HCT116 (cell line): ENCODE data around the gene ACOT12. TPM values are rescaled to one million over a fixed set of nuclear protein-coding genes. Genes with fewer than 3 reads are reported as not detected.

ENCODE experiments used
- ATAC-seq: fragments of 200-7000 bp; cut with Tn5 transposase; 2 replicates; pipeline ENCODE4 v1.9.1; 2020; ENCODE audit warnings: mild to moderate bottlenecking, moderate library complexity
- BruUV-seq: library from RNA; stranded (reverse); fragments of 400-500 nt; replicated peaks from 2 replicates; lab custom pipeline; 2021; lab: Mats Ljungman, UMichigan
- CTCF ChIA-PET: fragments of 300-600 bp; sonication (Branson Sonifier 250); formaldehyde crosslinking; loops from one replicate; lab custom pipeline; 2021; ENCODE audit warnings: antibody characterized with exemption; lab: Charles Lee
- POLR2A ChIA-PET: fragments of 300-600, 350-600 bp; sonication (Branson Sonifier 250); formaldehyde crosslinking; loops from one replicate; lab custom pipeline; 2021; ENCODE audit warnings: antibody characterized with exemption; lab: Charles Lee
- RAD21 ChIA-PET, 2 experiments: fragments of 300-600 bp; sonication (Branson Sonifier 250); formaldehyde crosslinking; loops; one replicate each; lab custom pipeline; 2023; ENCODE audit warnings: low total read pairs in 2 of 2; ENCODE audit not compliant: uncharacterized antibody in 2 of 2, unreplicated experiment in 2 of 2, low non-redundant PET in 1 of 2; lab: Charles Lee
- DNase-seq: peaks from one replicate; pipeline ENCODE4 v3.0.0-alpha.2; 2010; ENCODE audit warnings: low read depth, low spot score
- H2AFZ ChIP-seq: fragments of 200-600 bp; shearing (Covaris generic), sonication (generic); 2 replicates; pipeline ENCODE4 v1.6.1; 2017; ENCODE audit warnings: low read depth, mixed run types, mixed read lengths, antibody characterized with exemption, low read length; ENCODE audit not compliant: poor library complexity, severe bottlenecking
- H3K27ac ChIP-seq: 2 replicates; pipeline ENCODE4 v1.5.1; 2012; ENCODE audit warnings: low read depth, low read length
- H3K27me3 ChIP-seq: fragments of 200-600 bp; sonication (generic); 2 replicates; pipeline ENCODE4 v1.6.1; 2016; ENCODE audit warnings: mixed run types, low read length, mixed read lengths; ENCODE audit not compliant: insufficient read depth
- H3K36me3 ChIP-seq, 2 experiments: fragments of 200-500 bp in 1 of 2; fragments of 200-600 bp in 1 of 2; sonication (Bioruptor generic) in 1 of 2; sonication (generic) in 1 of 2; 2 replicates each; pipeline versions ENCODE4 v1.5.1 to v1.6.1; 2014 to 2016; ENCODE audit warnings: low read length in 2 of 2, inconsistent platforms in 1 of 2, mixed read lengths in 1 of 2, mixed run types in 1 of 2; ENCODE audit not compliant: insufficient read depth in 2 of 2, control insufficient read depth in 1 of 2
- H3K4me1 ChIP-seq, 2 experiments: fragments of 200-600 bp in 1 of 2; sonication (generic) in 1 of 2; 2 replicates each; pipeline versions ENCODE4 v1.5.1 to v1.6.1; 2012 to 2017; ENCODE audit warnings: low read length in 2 of 2, inconsistent platforms in 1 of 2, mild to moderate bottlenecking in 1 of 2, mixed read lengths in 1 of 2, mixed run types in 1 of 2, moderate library complexity in 1 of 2; ENCODE audit not compliant: insufficient read depth in 2 of 2, control insufficient read depth in 1 of 2
- H3K4me2 ChIP-seq: fragments of 200-600 bp; sonication (generic); 2 replicates; pipeline ENCODE4 v1.6.1; 2017; ENCODE audit warnings: mixed run types, low read length, mixed read lengths
- H3K4me3 ChIP-seq, 2 experiments: fragments of 200-600 bp in 1 of 2; sonication (generic) in 1 of 2; replicated peaks in 1 of 2; 2 replicates each; pipeline ENCODE4 v1.5.1; 2011 to 2016; ENCODE audit warnings: low read length in 2 of 2, control low read depth in 1 of 2, low read depth in 1 of 2, mild to moderate bottlenecking in 1 of 2, mixed read lengths in 1 of 2, mixed run types in 1 of 2
- H3K79me2 ChIP-seq: fragments of 200-600 bp; sonication (generic); 2 replicates; pipeline ENCODE4 v1.6.1; 2017; ENCODE audit warnings: mild to moderate bottlenecking, mixed run types, low read length, moderate library complexity, mixed read lengths; ENCODE audit not compliant: insufficient read depth
- H3K9ac ChIP-seq: fragments of 200-600 bp; sonication (generic); 2 replicates; pipeline ENCODE4 v1.6.1; 2016; ENCODE audit warnings: low read length, mixed read lengths
- H3K9me2 ChIP-seq: fragments of 200-600 bp; sonication (generic), shearing (Covaris generic); 2 replicates; pipeline ENCODE4 v1.6.1; 2017; ENCODE audit warnings: mixed run types, mild to moderate bottlenecking, moderate library complexity; ENCODE audit not compliant: insufficient read depth
- H3K9me3 ChIP-seq, 2 experiments: fragments of 200-500 bp in 1 of 2; fragments of 200-600 bp in 1 of 2; sonication (Bioruptor generic) in 1 of 2; sonication (generic) in 1 of 2; 2 replicates each; pipeline ENCODE4 v1.6.1; 2014 to 2017; ENCODE audit warnings: low read length in 2 of 2, mixed read lengths in 2 of 2, inconsistent platforms in 1 of 2, low read depth in 1 of 2, mild to moderate bottlenecking in 1 of 2, mixed run types in 1 of 2, moderate library complexity in 1 of 2; ENCODE audit not compliant: control insufficient read depth in 1 of 2, insufficient read depth in 1 of 2
- H4K20me1 ChIP-seq: fragments of 200-600 bp; sonication (generic), shearing (Covaris generic); 2 replicates; pipeline ENCODE4 v1.6.1; 2017; ENCODE audit warnings: mixed run types, mild to moderate bottlenecking, moderate library complexity; ENCODE audit not compliant: insufficient read depth
- CBX3 ChIP-seq: IDR thresholded peaks from 2 replicates; pipeline ENCODE4 v1.6.1; 2012; ENCODE audit warnings: low read depth
- EGR1 ChIP-seq: IDR thresholded peaks from 2 replicates; pipeline ENCODE4 v1.6.1; 2012; ENCODE audit warnings: low read depth
- ELF1 ChIP-seq: IDR thresholded peaks from 2 replicates; pipeline ENCODE4 v1.6.1; 2012; ENCODE audit warnings: low read depth, borderline replicate concordance
- EZH2 ChIP-seq: fragments of 200-600 bp; sonication (generic); IDR thresholded peaks from 2 replicates; pipeline ENCODE4 v1.6.1; 2017; ENCODE audit warnings: antibody characterized with exemption, mixed run types
- EZH2phosphoT487 ChIP-seq: fragments of 200-600 bp; IDR thresholded peaks from 2 replicates; pipeline ENCODE4 v1.6.1; 2018; ENCODE audit warnings: antibody characterized with exemption, borderline replicate concordance
- FOSL1 ChIP-seq: IDR thresholded peaks from 2 replicates; pipeline ENCODE4 v1.6.1; 2012; ENCODE audit warnings: low read depth
- JUND ChIP-seq: IDR thresholded peaks from 2 replicates; pipeline ENCODE4 v1.6.1; 2012
- POLR2A ChIP-seq: IDR thresholded peaks from 2 replicates; pipeline ENCODE4 v1.7.0; 2011; ENCODE audit warnings: borderline replicate concordance; ENCODE audit not compliant: insufficient read depth, insufficient read length; ENCODE audit errors: extremely low read depth
- RAD21 ChIP-seq: IDR thresholded peaks from 2 replicates; pipeline ENCODE4 v1.6.1; 2012; ENCODE audit warnings: low read depth, mild to moderate bottlenecking
- REST ChIP-seq: IDR thresholded peaks from 2 replicates; pipeline ENCODE4 v1.6.1; 2012; ENCODE audit warnings: low read depth
- SIN3A ChIP-seq: IDR thresholded peaks from 2 replicates; pipeline ENCODE4 v1.6.1; 2012; ENCODE audit warnings: low read depth
- SP1 ChIP-seq: IDR thresholded peaks from 2 replicates; pipeline ENCODE4 v1.6.1; 2012; ENCODE audit warnings: low read depth
- TCF7L2 ChIP-seq: IDR thresholded peaks from 2 replicates; pipeline ENCODE4 v1.7.0; 2011; ENCODE audit warnings: borderline replicate concordance, inconsistent platforms; ENCODE audit not compliant: insufficient read depth, insufficient read length; ENCODE audit errors: extremely low read depth
- YY1 ChIP-seq: IDR thresholded peaks from 2 replicates; pipeline ENCODE4 v1.6.1; 2011; ENCODE audit warnings: low read length, low read depth, moderate library complexity, mild to moderate bottlenecking; ENCODE audit not compliant: insufficient replicate concordance; ENCODE audit errors: extremely low read depth
- ZNF274 ChIP-seq: fragments of 200-500 bp; sonication (Bioruptor generic); IDR thresholded peaks from 2 replicates; pipeline ENCODE4 v1.6.1; 2014; ENCODE audit warnings: mild to moderate bottlenecking, low read depth, low read length, inconsistent platforms
- intact Hi-C: fragments of 100-400 bp; cut with micrococcal nuclease; formaldehyde crosslinking; loops from 2 replicates; pipeline ENCODE4 v1.10.0; 2022
- total RNA-seq: library from RNA; stranded (reverse); gene quantifications from one replicate; pipeline ENCODE4 v1.2.1, GENCODE V29; 2021; ENCODE audit not compliant: unreplicated experiment
- TF ChIP-seq, protein P1 (sequence below): IDR thresholded peaks from 2 replicates; pipeline ENCODE4 v1.6.1; 2011; ENCODE audit warnings: mild to moderate bottlenecking, low read length, moderate library complexity; ENCODE audit not compliant: insufficient replicate concordance; ENCODE audit errors: extremely low read depth

The ACOT12 gene
- total RNA-seq, 1 experiment from 2014 or later, result not detected

- no peak overlapping the region for H2AFZ ChIP-seq
- no peaks in the 10 kb centered on the region for H3K36me3 ChIP-seq
- no peaks in the 10 kb centered on the region for H3K27me3 ChIP-seq
- H3K4me1 ChIP-seq, result no peaks in the 10 kb centered on the region
- H3K9me3 ChIP-seq, result peaks cover 0 to 9% of the 10 kb centered on the region in 2 experiments; a peak in 2 of 4 replicates
- peaks cover 62% of the 10 kb centered on the region for H3K79me2 ChIP-seq
- RAD21 ChIA-PET, result no interaction called here
- CTCF ChIA-PET, result no interaction called here
- H4K20me1 ChIP-seq, result no peaks in the 10 kb centered on the region
- no TSS peak for BruUV-seq
- ATAC-seq, result no peak
- H3K4me3 ChIP-seq, result no peak overlapping the region
- no peak for DNase-seq
- POLR2A ChIA-PET, result interaction anchor here (1.6 kb wide), 1 partner anchor 14 kb away, joined by 4 read pairs; the partner anchor contains the start of gene ZCCHC9
- no peak overlapping the region for H3K4me2 ChIP-seq
- intact Hi-C loops, result no loop called here
- H3K9ac ChIP-seq, result no peak overlapping the region
- H3K9me2 ChIP-seq, result no peaks in the 10 kb centered on the region
- TF ChIP-seq REST (no peak), CBX3 (no peak), EGR1 (no peak), EZH2 (no peak), ELF1 (no peak), FOSL1 (no peak), ZNF274 (no peak), SIN3A (no peak), YY1 (no peak), TCF7L2 (no peak), SP1 (no peak), POLR2A (no peak), JUND (no peak), RAD21 (no peak), EZH2phosphoT487 (no peak)
- TF ChIP-seq, protein P1, sequence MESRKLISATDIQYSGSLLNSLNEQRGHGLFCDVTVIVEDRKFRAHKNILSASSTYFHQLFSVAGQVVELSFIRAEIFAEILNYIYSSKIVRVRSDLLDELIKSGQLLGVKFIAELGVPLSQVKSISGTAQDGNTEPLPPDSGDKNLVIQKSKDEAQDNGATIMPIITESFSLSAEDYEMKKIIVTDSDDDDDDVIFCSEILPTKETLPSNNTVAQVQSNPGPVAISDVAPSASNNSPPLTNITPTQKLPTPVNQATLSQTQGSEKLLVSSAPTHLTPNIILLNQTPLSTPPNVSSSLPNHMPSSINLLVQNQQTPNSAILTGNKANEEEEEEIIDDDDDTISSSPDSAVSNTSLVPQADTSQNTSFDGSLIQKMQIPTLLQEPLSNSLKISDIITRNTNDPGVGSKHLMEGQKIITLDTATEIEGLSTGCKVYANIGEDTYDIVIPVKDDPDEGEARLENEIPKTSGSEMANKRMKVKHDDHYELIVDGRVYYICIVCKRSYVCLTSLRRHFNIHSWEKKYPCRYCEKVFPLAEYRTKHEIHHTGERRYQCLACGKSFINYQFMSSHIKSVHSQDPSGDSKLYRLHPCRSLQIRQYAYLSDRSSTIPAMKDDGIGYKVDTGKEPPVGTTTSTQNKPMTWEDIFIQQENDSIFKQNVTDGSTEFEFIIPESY, result no peak
- H3K27ac ChIP-seq, result no peak overlapping the region
Observed at GRCh38 chr5:81288021-81288433, 105.9 kb downstream of the ACOT12 start.
